Measurements from ENCODE around the gene DHRS7. TPM values are rescaled to one million over a fixed set of nuclear protein-coding genes. Genes with fewer than 3 reads are reported as not detected.

The DHRS7 gene, protein sequence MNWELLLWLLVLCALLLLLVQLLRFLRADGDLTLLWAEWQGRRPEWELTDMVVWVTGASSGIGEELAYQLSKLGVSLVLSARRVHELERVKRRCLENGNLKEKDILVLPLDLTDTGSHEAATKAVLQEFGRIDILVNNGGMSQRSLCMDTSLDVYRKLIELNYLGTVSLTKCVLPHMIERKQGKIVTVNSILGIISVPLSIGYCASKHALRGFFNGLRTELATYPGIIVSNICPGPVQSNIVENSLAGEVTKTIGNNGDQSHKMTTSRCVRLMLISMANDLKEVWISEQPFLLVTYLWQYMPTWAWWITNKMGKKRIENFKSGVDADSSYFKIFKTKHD
- total RNA-seq: 10 to 100 TPM; 40.0 to 48.8 (median 43.5) TPM
- polyA plus RNA-seq: 54.2 TPM
- long read RNA-seq, donor 1, transcript DHRS7-209 (7 exons, 1,322 nt): major isoform, 72 of 83 reads
- long read RNA-seq, donor 1, partial matches to known transcripts: 4 of 83 reads
- long read RNA-seq, donor 1, other reads (novel, unspliced or antisense): 4 of 83 reads
- long read RNA-seq, donor 2, transcript DHRS7-209 (7 exons, 1,322 nt): major isoform, 33 of 35 reads
- long read RNA-seq, donor 2, partial matches to known transcripts: 0 of 35 reads
- long read RNA-seq, donor 2, other reads (novel, unspliced or antisense): 1 of 35 reads
- long read RNA-seq, donor 3, transcript DHRS7-209 (7 exons, 1,322 nt): major isoform, 138 of 149 reads
- long read RNA-seq, donor 3, partial matches to known transcripts: 1 of 149 reads
- long read RNA-seq, donor 3, other reads (novel, unspliced or antisense): 5 of 149 reads
- long read RNA-seq, donor 4, transcript DHRS7-209 (7 exons, 1,322 nt): major isoform, 40 of 42 reads
- long read RNA-seq, donor 4, partial matches to known transcripts: 0 of 42 reads
- long read RNA-seq, donor 4, other reads (novel, unspliced or antisense): 1 of 42 reads

DNA sequence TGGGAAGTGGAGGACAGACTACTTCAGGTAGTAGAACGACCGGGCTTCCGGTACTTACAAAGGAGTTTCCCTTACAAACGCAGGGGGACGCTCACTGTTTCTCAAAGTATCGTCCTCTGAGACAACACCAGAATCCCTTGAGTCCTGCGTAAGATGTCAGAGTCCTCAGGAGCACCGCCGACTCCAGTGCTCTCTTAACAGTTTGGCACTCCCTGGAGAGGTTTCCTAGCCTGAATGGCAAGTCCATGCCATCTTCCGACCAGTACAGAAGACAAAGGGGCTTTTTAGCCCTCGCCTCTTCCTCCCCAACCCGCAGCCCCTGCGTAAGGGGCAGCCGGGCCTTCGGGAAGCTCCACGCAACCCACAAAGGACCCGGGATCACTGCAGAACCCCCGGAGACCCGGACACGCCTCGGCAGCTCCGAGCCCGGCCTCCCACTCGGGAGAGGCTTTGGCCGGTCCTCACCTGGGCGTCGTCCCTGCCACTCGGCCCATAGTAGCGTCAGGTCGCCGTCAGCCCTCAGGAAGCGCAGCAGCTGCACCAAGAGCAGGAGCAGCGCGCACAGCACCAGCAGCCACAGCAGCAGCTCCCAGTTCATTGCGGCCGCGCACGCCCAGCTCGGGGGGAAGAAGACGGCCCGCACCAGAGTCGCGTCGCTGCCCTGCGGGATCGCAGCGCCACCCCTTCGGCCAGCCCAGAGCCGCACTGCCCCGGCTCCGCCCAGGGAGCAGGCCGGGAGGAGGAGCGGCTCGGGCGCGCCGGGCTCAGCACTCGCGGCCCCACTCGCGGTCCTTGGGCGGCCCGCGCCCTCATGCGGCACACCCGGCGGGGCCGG, at the start of gene DHRS7:
Gene DHRS7 (minus strand): TSS at position 687 of the 835 bp plus-strand sequence. CDS start 89 bp downstream, at position 598.
- peak; percentile 99 to 100 for ATAC-seq
- H3K27me3 ChIP-seq (ENCODE audit: control insufficient read depth, insufficient read depth): no peaks in the 10 kb centered on the region
- peak within 1 kb of the TSS; percentile 74 for H3K4me3 ChIP-seq (ENCODE audit: low read length)
- H3K9me3 ChIP-seq (ENCODE audit: control insufficient read depth, low read length): no peaks in the 10 kb centered on the region
- DNase-seq: peak; percentile 88 to 96 (median 95)
- WGBS: under 1% methylated on average over 68 of the region's 68 CpGs
- H3K27ac ChIP-seq (ENCODE audit: low read length): peak within 1 kb of the TSS; percentile 80
- intact Hi-C loops (cut with DNase I): loop anchor here in 2 of 4 donors (10.0 kb wide), 1 partner anchor 70 kb away; the partner anchor contains the start of gene PCNX4 (in 2 of the 2)
- H3K4me1 ChIP-seq (ENCODE audit: control insufficient read depth, insufficient read depth, low read length): peaks cover 5% of the 10 kb centered on the region

DNA sequence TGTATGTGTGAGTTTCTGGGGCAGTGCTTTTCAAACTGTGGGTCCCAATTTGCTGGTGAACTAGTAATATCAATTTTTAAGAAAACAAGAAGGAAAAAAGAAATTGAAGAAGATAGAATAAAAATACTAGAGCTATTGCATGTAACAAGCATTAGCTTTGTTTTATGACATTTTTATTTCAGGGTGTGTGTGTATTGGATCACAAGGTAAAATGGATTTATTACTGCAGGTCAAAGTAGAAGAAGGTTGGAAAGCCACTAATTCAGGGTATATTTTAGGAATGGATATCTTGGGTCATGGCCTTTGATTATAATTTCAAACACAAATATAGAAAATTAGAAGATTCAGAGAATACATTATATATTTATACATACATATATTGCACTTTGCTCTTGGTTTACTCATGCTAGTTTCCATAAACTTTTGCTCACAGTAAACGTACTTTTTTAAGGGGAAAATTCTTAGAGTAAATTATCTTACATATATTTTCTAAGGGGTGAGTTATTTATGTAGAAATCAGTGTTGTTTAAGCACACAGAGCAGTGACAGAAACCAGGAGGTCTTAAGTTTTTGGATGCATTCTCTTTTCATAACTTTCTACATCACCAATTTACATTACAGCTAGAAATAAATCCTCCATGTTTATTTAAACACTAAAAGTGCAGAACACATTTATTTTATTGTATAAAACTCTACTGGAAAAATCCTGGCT, 49.4 kb upstream of the DHRS7 start:
- no peaks in the 10 kb centered on the region for H3K27me3 ChIP-seq (ENCODE audit: control insufficient read depth, insufficient read depth)
- H3K27ac ChIP-seq (ENCODE audit: low read length): no peak overlapping the region
- H3K9me3 ChIP-seq (ENCODE audit: control insufficient read depth, low read length): no peaks in the 10 kb centered on the region
- H3K4me3 ChIP-seq (ENCODE audit: low read length): no peak overlapping the region
- WGBS: 37% methylated on average over 1 of the region's 1 CpG
- ATAC-seq: no peak
- no peak for DNase-seq
- no peaks in the 10 kb centered on the region for H3K4me1 ChIP-seq (ENCODE audit: control insufficient read depth, insufficient read depth, low read length)
- intact Hi-C loops (cut with DNase I): no loop called here

- DNase-seq: no peak
- no peak for ATAC-seq
- 85% methylated on average over 3 of the region's 3 CpGs for WGBS
- H3K4me3 ChIP-seq (ENCODE audit: low read length): no peak overlapping the region
- no peaks in the 10 kb centered on the region for H3K27me3 ChIP-seq (ENCODE audit: control insufficient read depth, insufficient read depth)
- intact Hi-C loops (cut with DNase I): no loop called here
- H3K4me1 ChIP-seq (ENCODE audit: control insufficient read depth, insufficient read depth, low read length): no peaks in the 10 kb centered on the region
- no peaks in the 10 kb centered on the region for H3K9me3 ChIP-seq (ENCODE audit: control insufficient read depth, low read length)
- H3K27ac ChIP-seq (ENCODE audit: low read length): no peak overlapping the region
These were observed 48.8 kb upstream of the DHRS7 start for GRCh38 chr14:60214003-60214402.

- Histone ChIP-seq H3K4me3 (ENCODE audit: low read length) (no peak overlapping the region), H3K27ac (ENCODE audit: low read length) (no peak overlapping the region), H3K4me1 (ENCODE audit: control insufficient read depth, insufficient read depth, low read length) (no peaks in the 10 kb centered on the region), H3K9me3 (ENCODE audit: control insufficient read depth, low read length) (no peaks in the 10 kb centered on the region), H3K27me3 (ENCODE audit: control insufficient read depth, insufficient read depth) (no peaks in the 10 kb centered on the region)
- ATAC-seq (no peak), DNase-seq (no peak)
- intact Hi-C loops (cut with DNase I): no loop called here
- 78% methylated on average over 5 of the region's 5 CpGs for WGBS
These were observed 47.5 kb upstream of the DHRS7 start for GRCh38 chr14:60212503-60213371.

DNA sequence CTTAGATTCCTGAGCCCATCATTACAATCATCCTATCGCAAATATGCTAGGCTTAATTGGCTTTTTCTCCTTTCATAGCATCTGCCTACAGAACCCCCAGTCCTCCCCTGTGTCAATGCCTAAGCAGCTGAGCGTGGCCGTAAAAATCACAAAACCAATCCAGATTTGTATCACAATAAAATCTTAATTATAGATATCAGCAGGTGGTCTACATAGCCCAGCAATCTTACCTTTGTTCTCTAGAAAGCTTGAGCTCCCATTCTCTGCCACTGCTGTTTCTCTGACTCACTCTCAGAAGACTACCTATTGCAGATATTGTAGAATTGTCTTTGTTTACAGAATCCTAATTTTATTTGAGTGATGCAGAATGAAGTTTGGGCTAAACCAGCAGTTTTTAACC, 46.0 kb upstream of the DHRS7 start:
- 85% methylated on average over 3 of the region's 3 CpGs for WGBS
- ATAC-seq: no peak
- intact Hi-C loops (cut with DNase I): no loop called here

GRCh38 chr14:60210703-60211102, 45.5 kb upstream of the DHRS7 start:
- no peaks in the 10 kb centered on the region for H3K27me3 ChIP-seq (ENCODE audit: control insufficient read depth, insufficient read depth)
- no peak overlapping the region for H3K4me3 ChIP-seq (ENCODE audit: low read length)
- H3K4me1 ChIP-seq (ENCODE audit: control insufficient read depth, insufficient read depth, low read length): no peaks in the 10 kb centered on the region
- DNase-seq: no peak
- no peak for ATAC-seq
- H3K27ac ChIP-seq (ENCODE audit: low read length): no peak overlapping the region
- no peaks in the 10 kb centered on the region for H3K9me3 ChIP-seq (ENCODE audit: control insufficient read depth, low read length)
- intact Hi-C loops (cut with DNase I): no loop called here
- 54% methylated on average over 1 of the region's 1 CpG for WGBS

More for the DNA sequence above, 46.0 kb upstream of the DHRS7 start:
- no peaks in the 10 kb centered on the region for H3K4me1 ChIP-seq (ENCODE audit: control insufficient read depth, insufficient read depth, low read length)
- no peak overlapping the region for H3K4me3 ChIP-seq (ENCODE audit: low read length)
- DNase-seq: no peak
- H3K27me3 ChIP-seq (ENCODE audit: control insufficient read depth, insufficient read depth): no peaks in the 10 kb centered on the region
- H3K9me3 ChIP-seq (ENCODE audit: control insufficient read depth, low read length): no peaks in the 10 kb centered on the region
- H3K27ac ChIP-seq (ENCODE audit: low read length): no peak overlapping the region

- Histone ChIP-seq H3K9me3 (ENCODE audit: control insufficient read depth, low read length) (no peaks in the 10 kb centered on the region), H3K27me3 (ENCODE audit: control insufficient read depth, insufficient read depth) (no peaks in the 10 kb centered on the region), H3K27ac (ENCODE audit: low read length) (no peak overlapping the region), H3K4me1 (ENCODE audit: control insufficient read depth, insufficient read depth, low read length) (no peaks in the 10 kb centered on the region), H3K4me3 (ENCODE audit: low read length) (no peak overlapping the region)
- ATAC-seq (no peak), DNase-seq (no peak)
- WGBS: 87% methylated on average over 6 of the region's 6 CpGs
- intact Hi-C loops (cut with DNase I): no loop called here
These were observed 41.8 kb upstream of the DHRS7 start for GRCh38 chr14:60206837-60207533.

- WGBS: 67% methylated on average over 7 of the region's 7 CpGs
- intact Hi-C loops (cut with DNase I): no loop called here
- no peaks in the 10 kb centered on the region for H3K9me3 ChIP-seq (ENCODE audit: control insufficient read depth, low read length)
- H3K27ac ChIP-seq (ENCODE audit: low read length): no peak overlapping the region
- no peaks in the 10 kb centered on the region for H3K4me1 ChIP-seq (ENCODE audit: control insufficient read depth, insufficient read depth, low read length)
- H3K4me3 ChIP-seq (ENCODE audit: low read length): no peak overlapping the region
- no peaks in the 10 kb centered on the region for H3K27me3 ChIP-seq (ENCODE audit: control insufficient read depth, insufficient read depth)
- ATAC-seq (no peak), DNase-seq (no peak)
These were observed 41.1 kb upstream of the DHRS7 start for GRCh38 chr14:60206249-60206670.

Data from right cardiac atrium (tissue), 5 donors.